Neural progenitor cell (in vitro differentiated cells): ENCODE results near the gene AXIN2.

ENCODE experiments used
- EZH2 ChIP-seq: fragments of 200-600 bp; sonication (generic); IDR thresholded peaks from 2 replicates; pipeline ENCODE4 v1.6.1; 2017; ENCODE audit warnings: antibody characterized with exemption, mild to moderate bottlenecking, moderate library complexity
- EZH2phosphoT487 ChIP-seq: fragments of 200-600 bp; sonication (generic); IDR thresholded peaks from 2 replicates; pipeline ENCODE4 v1.6.1; 2017; ENCODE audit warnings: antibody characterized with exemption
- TF ChIP-seq, protein P1 (sequence below): fragments of 200-600 bp; sonication (generic); IDR thresholded peaks from 2 replicates; pipeline ENCODE4 v1.5.1; 2017; ENCODE audit warnings: antibody characterized with exemption, mild to moderate bottlenecking

DNA sequence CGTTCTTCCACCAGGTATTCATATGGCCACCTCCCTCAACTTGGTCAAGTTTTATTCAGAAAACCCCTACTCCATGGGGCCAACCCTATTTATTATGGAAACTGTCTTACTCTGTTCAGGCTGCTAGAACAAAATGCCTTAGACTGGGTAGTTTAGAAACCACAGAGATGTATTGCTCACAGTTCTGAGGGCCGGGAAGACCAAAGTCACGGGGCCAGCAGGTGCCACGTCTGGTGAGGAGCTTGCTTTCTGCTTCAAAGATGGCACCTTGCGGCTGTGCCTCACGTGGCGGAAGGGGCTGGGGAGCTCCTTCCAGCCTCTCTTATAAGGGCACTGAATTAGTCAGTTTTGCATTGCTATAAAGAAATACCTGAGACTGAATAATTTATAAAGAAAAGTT lies 74.3 kb downstream of the AXIN2 start:
- TF ChIP-seq, protein P1, sequence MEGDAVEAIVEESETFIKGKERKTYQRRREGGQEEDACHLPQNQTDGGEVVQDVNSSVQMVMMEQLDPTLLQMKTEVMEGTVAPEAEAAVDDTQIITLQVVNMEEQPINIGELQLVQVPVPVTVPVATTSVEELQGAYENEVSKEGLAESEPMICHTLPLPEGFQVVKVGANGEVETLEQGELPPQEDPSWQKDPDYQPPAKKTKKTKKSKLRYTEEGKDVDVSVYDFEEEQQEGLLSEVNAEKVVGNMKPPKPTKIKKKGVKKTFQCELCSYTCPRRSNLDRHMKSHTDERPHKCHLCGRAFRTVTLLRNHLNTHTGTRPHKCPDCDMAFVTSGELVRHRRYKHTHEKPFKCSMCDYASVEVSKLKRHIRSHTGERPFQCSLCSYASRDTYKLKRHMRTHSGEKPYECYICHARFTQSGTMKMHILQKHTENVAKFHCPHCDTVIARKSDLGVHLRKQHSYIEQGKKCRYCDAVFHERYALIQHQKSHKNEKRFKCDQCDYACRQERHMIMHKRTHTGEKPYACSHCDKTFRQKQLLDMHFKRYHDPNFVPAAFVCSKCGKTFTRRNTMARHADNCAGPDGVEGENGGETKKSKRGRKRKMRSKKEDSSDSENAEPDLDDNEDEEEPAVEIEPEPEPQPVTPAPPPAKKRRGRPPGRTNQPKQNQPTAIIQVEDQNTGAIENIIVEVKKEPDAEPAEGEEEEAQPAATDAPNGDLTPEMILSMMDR, result no peak
- no peak for TF ChIP-seq EZH2
- no peak for TF ChIP-seq EZH2phosphoT487
